LNCAP (cell line): ENCODE results near the gene PVALEF.

Experiments used
- CTCF ChIP-seq: fragments of 450-650 bp; IDR thresholded peaks from 2 replicates; pipeline ENCODE4 v1.5.1; 2017; ENCODE audit warnings: mild to moderate bottlenecking

Gene PVALEF

GRCh38 chr17:81186203-81186602 lies 20.9 kb downstream of the PVALEF start:
- TF ChIP-seq CTCF, result no peak

- no peak for TF ChIP-seq CTCF
These were observed 21.8 kb downstream of the PVALEF start for GRCh38 chr17:81187120-81187519.

GRCh38 chr17:81187586-81188490 lies 22.5 kb downstream of the PVALEF start:
- no peak for TF ChIP-seq CTCF

- TF ChIP-seq CTCF, result no peak
These were observed 23.2 kb downstream of the PVALEF start for GRCh38 chr17:81188491-81188840.

- TF ChIP-seq CTCF, result no peak
These were observed 23.7 kb downstream of the PVALEF start for GRCh38 chr17:81189016-81189415.

DNA sequence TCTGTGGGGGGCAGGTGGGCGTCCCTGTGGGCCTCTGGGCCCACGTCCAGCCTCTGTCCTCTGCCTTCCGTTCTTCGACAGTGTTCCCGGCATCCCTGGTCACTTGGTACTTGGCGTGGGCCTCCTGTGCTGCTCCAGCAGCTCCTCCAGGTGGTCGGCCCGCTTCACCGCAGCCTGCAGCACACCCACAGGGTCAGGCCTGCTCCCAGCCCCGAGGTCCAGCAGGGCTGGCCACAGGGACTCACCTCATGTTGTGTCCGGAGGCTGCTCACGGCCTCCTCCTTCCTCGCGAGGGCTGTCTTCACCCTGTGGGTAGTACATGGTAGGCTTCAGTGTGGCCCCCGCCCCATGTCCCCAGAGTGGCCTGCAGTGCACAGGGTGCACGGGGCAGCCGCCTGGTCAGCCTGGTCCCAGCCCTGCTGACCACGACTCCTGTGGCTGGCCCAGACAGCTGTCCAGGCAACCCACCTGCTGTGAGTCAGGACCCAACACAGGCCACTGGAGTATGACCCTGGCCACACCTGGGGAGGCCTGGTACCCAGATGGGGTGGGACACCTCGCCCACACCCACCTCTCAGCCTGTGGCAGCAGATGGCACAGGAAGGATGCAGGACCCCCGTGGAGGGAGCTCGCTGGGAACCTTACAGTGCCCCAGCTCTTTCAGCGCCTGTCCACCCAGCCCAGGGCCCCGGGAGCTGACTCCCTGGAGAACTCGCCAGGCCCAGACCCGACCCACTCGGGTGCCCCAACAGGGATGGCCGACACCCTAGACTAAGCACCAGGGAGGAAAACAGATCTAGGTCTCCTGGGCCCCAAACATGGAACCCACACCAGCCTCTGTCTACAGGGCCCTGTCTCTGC lies 24.6 kb downstream of the PVALEF start:
- no peak for TF ChIP-seq CTCF

- no peak for TF ChIP-seq CTCF
These were observed 25.3 kb downstream of the PVALEF start for GRCh38 chr17:81190591-81190990.
